ENCODE results near the gene HOXA1. TPM values are rescaled to one million over a fixed set of nuclear protein-coding genes. Genes with fewer than 3 reads are reported as not detected.
A peak's percentile ranks its signal among the peaks of the same experiment; 100 is the strongest.

Gene HOXA1
- polyA plus RNA-seq, 3 donors, result 0.08 to 0.56 (median 0.51) TPM

DNA sequence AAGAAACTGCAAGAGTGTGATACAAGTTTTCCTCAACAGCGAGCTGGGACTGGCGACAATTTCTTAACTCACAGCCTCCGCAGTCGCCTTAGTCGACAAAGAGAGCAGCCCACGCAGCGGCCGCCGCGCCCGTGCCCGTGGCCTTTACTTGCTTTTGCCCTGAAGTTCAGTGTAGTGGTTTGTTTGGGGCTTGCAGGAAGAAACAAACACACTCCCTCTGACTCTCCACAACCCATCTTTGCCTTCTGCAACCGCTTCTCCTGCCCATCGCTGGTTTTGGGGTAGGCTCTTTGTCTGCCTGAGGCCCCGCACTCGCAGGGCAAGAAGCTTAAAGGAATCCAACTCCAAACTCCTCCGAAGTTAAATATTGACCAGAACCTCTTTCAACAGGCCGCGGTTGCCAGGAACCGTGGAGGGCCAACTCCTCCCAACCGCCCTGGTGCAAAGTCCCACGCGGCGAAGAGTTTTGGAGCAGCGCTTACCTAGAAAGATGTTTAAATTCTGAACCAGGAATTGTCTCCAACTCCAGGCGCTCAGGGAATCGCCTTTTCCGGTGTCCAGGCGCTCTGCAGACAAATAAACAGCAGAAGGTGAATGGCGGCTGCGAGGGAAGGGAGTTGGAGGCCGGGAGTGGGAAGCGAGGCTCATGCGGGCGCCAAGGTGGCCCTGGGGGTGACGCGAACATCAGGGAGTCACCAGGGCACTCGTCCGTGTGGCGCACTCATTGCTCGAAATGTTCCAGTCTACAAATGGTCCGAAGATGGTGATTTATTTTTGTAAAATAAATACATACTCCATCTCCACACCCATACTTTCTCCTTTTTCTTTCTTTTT is 26.5 kb upstream of the HOXA1 start:
- peak overlapping the region; percentile 40 for H3K27ac ChIP-seq (ENCODE audit: low read depth, low read length)
- WGBS, 3 donors, result 25 to 64% (median 54%) methylated on average over 42 of the region's 42 CpGs

DNA sequence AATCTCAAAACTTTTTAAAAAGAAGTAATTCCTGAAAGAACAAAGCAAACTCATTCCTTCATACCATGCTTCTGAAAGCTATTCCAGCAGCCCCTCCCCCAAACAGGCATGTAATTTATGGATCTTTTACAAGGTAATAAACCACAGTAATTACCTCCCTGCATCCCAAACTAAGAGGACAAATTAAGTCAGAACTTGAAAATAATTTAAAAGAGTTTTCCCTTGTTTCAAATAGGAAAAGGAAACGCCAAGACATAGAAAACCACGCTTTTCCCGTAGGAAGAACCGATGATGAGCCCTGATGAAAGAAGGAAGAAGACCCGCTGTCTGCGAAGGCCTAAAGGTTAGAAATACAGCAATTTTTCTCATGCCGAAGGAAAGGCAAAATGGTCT is 25.9 kb upstream of the HOXA1 start:
- WGBS, 3 donors, result 36 to 63% (median 57%) methylated on average over 7 of the region's 7 CpGs
- peak overlapping the region; percentile 40 for H3K27ac ChIP-seq (ENCODE audit: low read depth, low read length)

DNA sequence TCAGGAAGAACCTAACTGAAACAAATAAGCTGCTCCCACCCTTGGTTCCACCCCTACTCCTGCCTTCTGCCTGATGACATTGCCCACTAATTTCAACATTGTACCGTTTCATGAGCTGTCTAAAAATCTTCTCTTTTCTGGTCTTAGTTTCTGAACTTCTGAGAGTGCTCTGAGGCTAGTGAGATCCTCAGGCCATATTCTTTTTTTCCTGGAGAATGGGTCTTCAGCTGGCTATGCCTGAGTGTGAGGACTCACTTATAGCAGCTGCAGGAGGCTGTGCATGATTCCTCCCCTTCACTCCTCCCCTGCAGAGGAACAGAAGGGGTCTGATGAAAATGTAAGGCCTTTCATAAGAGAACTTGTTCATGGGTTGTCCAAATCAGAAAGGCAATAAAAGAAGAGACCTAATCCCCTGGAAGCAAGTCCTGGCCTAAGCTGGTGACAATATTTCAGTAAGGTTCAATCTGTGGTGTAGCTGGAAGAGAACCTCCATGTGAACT is 23.7 kb upstream of the HOXA1 start:
- no peak overlapping the region for H3K27ac ChIP-seq (ENCODE audit: low read depth, low read length)
- 20 to 44% (median 33%) methylated on average over 1 of the region's 1 CpG for WGBS, 3 donors

DNA sequence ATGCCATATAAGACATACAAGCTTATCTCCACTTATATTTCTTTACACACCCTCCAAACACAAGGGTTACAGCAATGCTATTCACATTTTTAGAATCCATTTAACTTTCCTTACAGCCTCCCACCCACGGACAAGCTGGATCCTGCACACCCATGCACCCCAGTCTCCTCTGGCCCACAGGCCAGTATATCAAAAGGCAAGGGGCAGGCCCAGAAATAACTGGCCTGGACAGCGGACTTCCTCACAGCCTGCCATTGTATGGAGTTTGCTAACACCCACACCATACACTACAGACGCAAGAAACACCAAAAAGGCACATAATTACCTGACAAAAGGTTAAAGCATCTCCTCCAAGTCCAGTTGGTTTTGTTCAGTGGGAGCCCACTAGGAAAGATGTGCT is 22.8 kb upstream of the HOXA1 start:
- WGBS, 3 donors, result 36 to 38% (median 37%) methylated on average over 3 of the region's 3 CpGs
- H3K27ac ChIP-seq (ENCODE audit: low read depth, low read length), result no peak overlapping the region

DNA sequence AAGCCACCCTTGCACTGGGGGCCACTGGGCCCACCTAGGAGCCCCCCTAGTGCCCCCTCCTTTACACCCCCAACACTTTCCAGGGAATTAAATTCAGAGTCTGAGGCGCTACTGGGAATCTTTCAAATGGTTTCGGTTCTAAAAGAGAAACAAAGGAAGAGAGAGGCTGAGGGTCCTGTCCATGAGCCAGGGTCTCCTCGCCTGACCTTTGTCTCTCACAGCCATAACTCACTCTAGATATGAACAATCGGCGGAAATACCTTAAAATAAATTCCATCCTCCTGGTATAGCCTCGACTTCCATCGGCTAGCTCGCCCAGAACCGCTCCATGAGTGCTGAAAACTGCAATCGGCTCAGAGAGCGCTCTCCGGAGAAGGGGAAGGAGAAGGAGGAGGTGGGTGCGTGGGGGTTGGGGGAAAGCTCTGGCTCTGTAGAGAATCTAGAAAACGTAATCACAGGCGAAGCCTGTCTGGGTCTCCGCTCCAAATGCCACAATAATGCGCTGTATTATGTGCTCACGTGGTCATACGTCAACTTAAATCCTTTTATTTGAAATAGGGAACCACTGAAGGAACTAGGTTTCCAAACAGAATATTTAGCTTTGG is 22.2 kb upstream of the HOXA1 start:
- WGBS, 3 donors, result 26 to 42% (median 34%) methylated on average over 19 of the region's 19 CpGs

DNA sequence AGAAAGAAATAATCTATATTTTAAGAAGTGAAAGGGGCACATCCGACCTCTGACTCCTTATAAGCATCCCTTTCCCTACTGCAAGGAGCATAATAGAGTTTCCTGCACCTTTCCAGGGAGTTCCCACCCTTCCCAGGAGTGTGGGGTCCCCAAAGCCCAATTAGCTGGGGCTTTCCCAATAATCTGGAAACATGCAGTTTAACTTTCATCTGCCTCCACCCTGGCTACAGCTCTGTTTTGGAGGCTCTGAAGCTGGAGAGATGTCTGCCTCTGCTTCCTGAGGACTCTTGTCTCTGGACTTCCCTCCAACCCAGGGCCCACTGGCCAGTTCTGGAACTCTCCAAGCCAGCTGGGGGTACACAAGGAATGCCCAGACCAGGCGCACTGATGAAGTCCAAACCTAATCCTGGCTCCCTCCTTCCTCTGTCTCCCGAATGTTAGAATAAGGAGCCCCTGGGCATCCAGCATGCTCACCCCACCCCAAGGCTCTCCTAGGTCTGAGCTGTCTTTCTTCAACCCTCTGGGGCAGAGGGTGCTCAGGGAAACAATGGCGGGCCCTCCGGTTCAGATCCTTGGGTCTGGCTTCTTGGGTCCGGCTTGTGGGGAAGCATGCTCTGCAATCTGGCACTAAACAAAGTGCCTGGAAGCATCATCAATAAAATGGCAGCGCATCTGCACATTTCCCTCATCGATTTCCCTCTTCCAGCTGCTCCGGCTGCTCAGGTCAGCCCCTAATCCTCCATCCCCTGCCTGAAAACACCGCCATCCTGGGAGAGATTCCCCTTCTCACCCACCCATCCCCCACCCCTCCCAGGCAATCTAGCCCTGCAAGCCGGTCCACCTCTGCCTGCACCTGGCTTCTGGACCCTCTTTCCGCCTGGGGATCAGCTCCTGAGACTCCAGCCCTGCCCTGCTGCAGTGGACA is 21.4 kb upstream of the HOXA1 start:
- no peak overlapping the region for H3K27ac ChIP-seq (ENCODE audit: low read depth, low read length)
- 21 to 53% (median 52%) methylated on average over 12 of the region's 12 CpGs for WGBS, 3 donors

More for the DNA sequence above, 22.2 kb upstream of the HOXA1 start:
- no peak overlapping the region for H3K27ac ChIP-seq (ENCODE audit: low read depth, low read length)

DNA sequence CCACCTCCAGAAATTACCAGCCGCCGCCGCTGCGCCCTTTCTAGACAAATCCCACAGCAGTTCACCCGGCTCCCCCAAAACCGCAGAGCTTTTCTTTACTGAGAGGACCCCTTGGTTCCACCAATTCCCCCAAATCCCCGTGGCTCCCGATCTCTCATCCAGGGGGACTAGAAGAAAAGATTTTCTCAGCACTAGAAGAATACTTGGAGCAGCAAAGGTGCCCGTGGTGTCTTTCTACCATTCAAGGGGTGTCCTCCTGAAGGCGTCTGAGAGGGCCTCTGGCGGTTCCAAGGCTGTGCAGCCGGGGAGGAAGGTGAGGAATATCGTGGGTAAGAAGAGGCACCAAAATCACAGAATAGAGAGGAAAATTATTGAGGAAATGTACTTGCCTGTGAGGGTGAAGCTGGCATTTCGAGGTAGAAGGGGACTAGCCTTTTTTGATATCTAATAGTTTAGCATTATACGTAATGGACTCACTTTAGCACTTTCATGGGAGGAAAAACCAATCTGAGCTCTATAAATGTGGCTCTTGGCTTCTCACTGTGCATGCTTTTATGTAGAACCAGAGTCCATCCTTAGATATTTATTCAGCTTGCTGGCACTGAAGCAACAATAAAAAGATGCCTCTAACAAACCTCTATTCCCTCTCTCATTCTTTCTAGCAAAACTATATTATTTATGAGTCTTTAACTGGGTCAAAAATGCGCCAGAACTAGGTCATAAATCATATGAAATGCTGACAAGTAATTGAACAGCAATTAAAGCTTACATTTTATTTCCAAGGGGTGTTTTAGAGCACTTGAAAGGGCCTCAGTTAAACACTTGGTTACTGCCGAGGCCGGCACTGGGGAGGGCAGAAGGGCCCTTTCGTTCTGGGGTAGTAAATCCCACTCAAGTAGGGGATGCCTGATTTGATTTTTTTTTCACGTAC is 20.5 kb upstream of the HOXA1 start:
- no peak overlapping the region for H3K27ac ChIP-seq (ENCODE audit: low read depth, low read length)
- 39 to 53% (median 50%) methylated on average over 20 of the region's 20 CpGs for WGBS, 3 donors

DNA sequence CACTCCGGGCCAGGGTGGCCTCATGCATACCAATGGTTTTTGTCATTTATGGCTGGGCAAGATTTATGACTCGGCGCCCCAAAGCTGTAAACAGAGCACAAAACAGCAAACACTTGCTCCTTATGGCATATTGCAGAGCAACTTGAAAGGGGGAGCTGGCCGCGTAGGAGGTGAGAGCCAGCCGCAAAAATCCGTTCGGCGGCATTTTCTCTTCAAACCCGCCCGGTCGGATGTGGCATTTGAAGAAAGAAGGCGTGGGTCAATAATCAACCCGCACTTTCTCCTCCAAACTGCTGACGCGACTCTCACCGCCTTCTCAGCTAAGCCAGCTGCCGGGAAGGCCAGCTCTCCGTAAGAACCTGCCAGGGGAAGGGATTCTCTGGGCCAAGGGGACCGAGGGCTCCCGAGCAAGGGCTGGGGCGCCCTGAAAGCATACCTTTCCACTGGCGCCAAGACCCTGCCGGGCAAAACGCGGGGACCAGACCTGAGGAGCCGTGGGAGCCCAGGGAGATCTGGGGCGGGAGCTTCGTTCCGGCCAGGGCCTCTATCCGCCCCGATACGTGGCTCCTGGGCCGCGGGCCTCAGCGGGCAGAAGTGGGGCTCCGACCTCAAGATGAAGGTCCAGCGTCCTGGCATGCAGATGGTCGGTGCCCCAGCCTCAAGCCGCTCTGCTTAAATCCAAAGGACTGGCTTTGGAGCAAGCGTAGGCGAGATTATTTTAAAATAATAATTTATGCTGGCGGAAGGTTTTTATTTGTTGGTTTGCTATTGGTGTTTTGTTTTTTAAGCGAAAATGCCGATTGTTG is 19.6 kb upstream of the HOXA1 start:
- 21 to 49% (median 46%) methylated on average over 45 of the region's 45 CpGs for WGBS, 3 donors

DNA sequence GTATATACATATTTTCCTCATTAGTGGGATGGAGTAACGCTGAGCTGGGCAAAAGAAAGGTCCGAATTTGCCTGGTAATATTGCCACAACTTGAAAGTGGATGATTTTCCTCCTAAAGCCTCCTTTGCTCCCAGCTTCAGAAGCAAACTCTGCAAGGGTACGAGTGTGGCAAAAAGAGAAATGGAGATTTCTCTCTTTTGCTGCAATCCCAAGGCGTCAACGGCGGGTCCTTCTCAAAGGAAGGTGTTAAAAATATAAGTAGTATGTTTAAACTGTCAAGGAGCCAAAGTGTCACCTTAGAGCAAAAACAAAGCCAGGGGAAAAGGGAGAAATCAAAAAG is 19.1 kb upstream of the HOXA1 start:
- peak overlapping the region; percentile 87 for H3K27ac ChIP-seq (ENCODE audit: low read depth, low read length)
- 21 to 44% (median 39%) methylated on average over 6 of the region's 6 CpGs for WGBS, 3 donors

More for the DNA sequence above, 19.6 kb upstream of the HOXA1 start:
- peak overlapping the region; percentile 87 for H3K27ac ChIP-seq (ENCODE audit: low read depth, low read length)

DNA sequence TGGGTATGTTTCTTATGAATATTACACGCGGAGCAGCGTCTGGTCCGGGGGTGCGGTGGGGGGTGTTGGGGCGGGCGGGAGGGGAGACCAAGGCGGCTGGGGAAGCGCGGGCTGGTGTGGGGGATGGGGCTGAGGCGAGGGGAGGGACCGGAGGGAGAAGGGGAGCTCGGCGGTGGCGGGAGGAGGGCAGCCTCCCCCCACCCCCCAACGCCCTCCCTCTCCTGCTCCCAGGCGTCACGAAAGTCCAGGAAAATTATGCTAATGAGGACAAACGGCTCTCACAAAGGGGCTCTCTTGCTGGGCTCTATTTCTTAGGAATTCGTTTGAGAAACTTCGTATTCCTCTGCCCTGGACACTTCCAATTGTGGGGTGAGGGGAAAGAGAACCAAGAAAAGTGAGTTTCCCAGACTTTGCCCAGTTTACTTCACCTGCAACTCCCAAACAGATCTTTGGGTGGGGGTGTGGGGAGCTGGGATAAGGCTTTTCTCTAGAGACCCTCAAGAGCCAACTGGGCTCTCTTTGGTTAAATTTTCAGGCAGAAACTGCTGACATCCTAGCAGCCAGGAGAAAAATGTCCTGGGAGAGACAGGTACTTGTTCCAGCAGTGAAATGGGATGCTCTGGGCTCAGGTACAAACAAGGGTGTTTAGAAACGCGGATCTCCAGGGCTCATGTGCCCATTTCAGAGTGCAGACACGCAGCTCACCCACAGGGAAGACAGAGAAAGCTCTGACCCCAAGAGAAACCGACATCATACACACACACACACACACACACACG is 18.4 kb upstream of the HOXA1 start:
- peak overlapping the region; percentile 51 for H3K27ac ChIP-seq (ENCODE audit: low read depth, low read length)
- 11 to 55% (median 39%) methylated on average over 18 to 26 of the region's 26 CpGs for WGBS, 3 donors

DNA sequence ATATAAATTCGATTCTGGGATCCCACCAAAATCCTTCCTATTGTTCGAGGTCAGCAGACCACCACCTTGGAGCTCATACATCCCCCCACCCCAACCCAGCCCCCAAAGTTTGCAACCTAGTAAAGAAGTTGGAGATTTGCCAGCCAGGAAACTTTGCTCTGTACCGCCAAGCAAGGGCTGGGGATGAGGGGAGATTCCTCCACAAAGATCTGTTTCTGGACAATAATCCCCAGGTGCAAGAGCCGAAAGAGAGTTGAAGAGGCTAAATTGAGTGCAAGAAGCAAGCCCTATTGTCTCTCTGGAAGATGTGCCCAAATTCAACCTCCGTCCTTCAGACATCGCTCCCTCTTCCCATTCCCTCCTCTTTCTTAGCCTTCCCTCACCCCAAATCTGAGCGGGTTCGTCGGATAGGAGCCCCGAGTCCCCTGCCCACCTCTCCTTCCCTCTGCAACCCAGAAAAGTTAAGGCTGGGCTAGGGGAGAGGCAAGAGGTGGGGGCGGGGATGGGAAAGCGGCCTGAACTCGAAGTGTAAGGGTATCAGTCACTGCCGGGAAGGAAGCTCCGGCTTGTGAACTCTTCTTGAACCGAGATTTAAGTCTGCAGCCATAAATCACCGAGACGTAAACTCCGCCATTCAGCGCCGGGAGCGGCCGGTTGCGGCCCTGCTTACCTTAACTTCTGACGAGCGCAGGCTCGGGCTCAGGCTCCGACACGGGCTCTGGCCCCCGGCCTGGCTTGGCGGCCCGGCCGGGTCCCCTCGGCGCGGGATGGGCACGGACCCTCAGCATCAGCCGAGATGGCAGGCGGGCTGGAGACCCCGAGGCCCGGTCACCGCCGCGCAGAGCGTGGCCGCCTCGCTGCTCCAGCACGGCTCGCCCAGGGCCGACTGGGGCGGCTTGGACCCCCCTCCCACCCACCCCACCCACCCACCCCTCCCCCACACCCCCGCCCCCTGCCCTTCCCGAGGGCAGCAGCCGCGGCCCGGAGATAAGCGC is 17.5 kb upstream of the HOXA1 start:
- WGBS, 3 donors, result 12 to 44% (median 42%) methylated on average over 40 to 57 of the region's 57 CpGs
- peak overlapping the region; percentile 79 for H3K27ac ChIP-seq (ENCODE audit: low read depth, low read length)

DNA sequence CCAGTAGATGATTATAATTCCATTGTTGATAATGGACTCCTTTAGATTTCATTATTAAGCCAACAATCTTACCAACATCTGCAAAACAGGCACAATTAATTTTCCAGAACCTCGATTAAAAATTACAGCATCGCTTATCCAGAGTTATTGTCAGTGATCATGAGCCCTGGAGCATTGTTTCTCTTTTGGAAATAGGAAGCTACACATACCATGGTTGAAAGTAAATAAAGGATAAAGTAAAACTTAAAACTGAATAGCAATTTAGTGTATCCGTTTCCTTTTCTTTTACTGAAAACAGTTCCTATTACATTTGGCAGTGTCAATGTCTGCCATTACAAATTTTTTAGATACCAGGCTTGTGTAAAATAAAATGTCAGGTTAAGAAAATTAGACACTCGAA is 16.6 kb upstream of the HOXA1 start:
- no peak overlapping the region for H3K27ac ChIP-seq (ENCODE audit: low read depth, low read length)
- WGBS, 3 donors, result 32 to 41% (median 41%) methylated on average over 4 of the region's 4 CpGs

DNA sequence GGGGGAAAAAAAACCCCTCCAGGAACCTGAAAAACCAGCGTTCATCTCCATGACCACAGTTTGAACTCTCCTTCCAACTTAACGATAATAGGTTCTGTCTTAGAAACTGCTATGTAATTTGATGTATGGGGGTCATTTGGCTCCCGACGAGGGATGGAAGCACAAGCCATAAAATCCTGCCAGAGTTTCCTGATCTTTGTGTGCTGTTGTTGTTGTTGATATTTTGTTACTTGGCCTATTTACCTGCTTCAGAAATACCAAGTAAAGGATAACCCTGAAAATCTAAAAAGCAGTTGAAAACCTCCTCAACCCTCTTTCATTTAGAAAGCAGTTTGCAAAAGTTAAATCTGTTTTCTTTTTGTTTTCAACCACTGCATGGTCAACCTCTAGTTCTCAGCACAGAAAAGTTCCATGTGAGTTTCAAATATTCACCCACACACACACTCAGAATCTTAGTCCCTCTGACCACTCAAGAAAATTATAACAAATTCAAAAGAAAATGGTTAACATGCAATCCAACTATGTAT is 16.0 kb upstream of the HOXA1 start:
- peak overlapping the region; percentile 91 for H3K27ac ChIP-seq (ENCODE audit: low read depth, low read length)
- 13 to 40% (median 38%) methylated on average over 4 of the region's 4 CpGs for WGBS, 3 donors

DNA sequence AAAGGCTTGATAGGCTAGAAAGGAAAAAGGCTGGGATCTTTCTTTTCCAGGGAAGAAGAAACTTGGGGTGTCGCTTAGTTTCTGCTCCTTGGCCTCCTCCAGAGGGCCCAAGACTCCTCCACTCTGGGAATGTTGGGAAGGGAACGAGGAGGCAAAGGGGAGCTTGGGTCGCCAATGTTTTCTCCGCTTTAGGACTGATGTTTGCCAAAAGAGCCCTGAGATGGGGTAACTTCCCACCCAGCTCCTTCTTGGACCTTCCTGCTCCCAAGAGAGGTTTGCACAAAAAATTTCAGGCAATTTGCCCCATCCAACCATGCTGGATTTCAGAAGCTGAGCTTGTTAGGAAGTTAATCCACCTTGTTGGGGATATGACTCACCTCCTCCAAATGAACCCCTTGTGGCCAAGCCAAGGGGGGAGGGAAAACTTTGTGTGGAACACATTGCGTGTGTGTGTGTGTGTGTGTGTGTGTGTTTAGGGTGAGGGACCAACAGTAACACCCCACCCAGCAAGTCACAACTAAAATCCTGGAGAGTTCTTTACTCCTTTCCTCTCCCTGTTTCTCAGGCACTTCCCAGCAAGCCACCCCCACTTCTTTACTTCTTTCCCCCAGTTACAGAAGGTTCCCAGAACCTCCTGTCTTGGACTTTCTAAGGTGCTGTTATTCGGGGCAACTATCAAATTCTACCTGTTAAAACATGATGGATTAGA is 15.4 kb upstream of the HOXA1 start:
- peak overlapping the region; percentile 82 for H3K27ac ChIP-seq (ENCODE audit: low read depth, low read length)
- 21 to 48% (median 33%) methylated on average over 6 of the region's 6 CpGs for WGBS, 3 donors
